Measurements from ENCODE around the gene ADGRG7.

ADGRG7 gene

DNA sequence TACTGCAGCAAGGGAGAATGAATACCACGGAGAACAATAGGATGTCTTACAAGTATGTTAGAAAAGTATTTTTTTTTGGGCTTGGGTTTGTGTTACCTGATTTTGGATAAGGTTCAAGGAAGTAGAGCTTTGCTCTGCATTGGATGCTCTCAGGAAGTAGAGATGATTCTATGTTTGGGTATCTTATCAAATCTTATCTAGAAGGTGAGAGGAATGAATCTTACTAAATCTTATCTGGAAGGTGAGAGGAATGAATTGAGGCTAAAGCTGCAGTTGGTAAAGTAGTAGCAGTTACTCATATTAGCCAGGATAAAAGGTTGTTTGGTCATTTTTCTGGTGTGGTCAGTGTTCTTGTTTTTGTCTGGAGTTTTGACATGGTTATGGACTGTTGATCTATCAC, 117.3 kb downstream of the ADGRG7 start:
- Histone ChIP-seq H3K9me3 (ENCODE audit: insufficient read depth, low read depth, low read length) (no peaks in the 10 kb centered on the region), H3K36me3 (ENCODE audit: insufficient read depth, low read depth, low read length) (peaks cover 83% of the 10 kb centered on the region), H3K4me1 (ENCODE audit: insufficient read depth, low read length) (peaks cover 6% of the 10 kb centered on the region; the same call in 1 of the 2 replicates), H3K27me3 (ENCODE audit: insufficient read depth, low read length) (no peaks in the 10 kb centered on the region), H3K27ac (ENCODE audit: low read length) (no peak overlapping the region), H3K4me3 (ENCODE audit: low read length) (no peak overlapping the region), H3K9ac (ENCODE audit: low read depth, low read length) (no peak overlapping the region)

DNA sequence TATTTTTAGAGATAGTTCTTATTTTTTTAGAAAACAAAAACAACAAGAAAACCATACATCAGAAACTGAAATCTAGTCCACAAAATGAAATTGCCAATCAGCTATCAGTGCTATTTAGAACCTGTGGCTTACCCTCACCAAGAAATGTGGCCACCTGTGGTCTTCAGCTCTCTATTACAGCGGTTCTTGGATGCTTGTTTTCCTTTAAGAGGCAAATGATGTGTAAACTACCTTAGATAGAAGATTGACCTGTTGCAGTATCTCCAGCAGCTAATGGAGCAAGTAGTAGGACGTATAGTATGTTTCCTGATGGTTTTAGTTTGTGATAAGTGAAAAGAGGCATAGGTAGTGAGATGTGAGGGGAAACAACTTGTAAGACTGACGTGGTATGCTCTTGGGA, 121.1 kb downstream of the ADGRG7 start:
- Histone ChIP-seq H3K4me3 (ENCODE audit: low read length) (no peak overlapping the region), H3K27ac (ENCODE audit: low read length) (no peak overlapping the region), H3K27me3 (ENCODE audit: insufficient read depth, low read length) (no peaks in the 10 kb centered on the region), H3K9ac (ENCODE audit: low read depth, low read length) (no peak overlapping the region), H3K36me3 (ENCODE audit: insufficient read depth, low read depth, low read length) (peaks cover 80% of the 10 kb centered on the region), H3K4me1 (ENCODE audit: insufficient read depth, low read length) (peaks cover 23% of the 10 kb centered on the region), H3K9me3 (ENCODE audit: insufficient read depth, low read depth, low read length) (no peaks in the 10 kb centered on the region)

DNA sequence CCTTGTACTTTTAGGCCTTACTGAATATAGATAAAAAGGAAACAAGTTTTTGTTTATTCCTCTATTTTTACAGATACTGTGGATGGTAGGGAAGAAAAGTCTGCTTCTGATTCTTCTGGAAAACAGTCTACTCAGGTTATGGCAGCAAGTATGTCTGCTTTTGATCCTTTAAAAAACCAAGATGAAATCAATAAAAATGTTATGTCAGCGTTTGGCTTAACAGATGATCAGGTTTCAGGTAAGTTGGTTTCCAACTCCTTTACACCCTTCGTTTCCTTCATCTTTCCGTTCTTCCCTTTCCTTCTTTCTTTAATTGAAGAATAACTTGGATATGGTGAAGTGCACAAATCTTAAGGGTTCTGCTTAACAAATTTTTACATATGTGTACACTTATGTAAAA, 123.0 kb downstream of the ADGRG7 start:
- H3K4me3 ChIP-seq (ENCODE audit: low read length) = no peak overlapping the region
- no peak overlapping the region for H3K27ac ChIP-seq (ENCODE audit: low read length)
- no peak overlapping the region for H3K9ac ChIP-seq (ENCODE audit: low read depth, low read length)
- H3K4me1 ChIP-seq (ENCODE audit: insufficient read depth, low read length) = peaks cover 33% of the 10 kb centered on the region
- peaks cover 78% of the 10 kb centered on the region for H3K36me3 ChIP-seq (ENCODE audit: insufficient read depth, low read depth, low read length)
- no peaks in the 10 kb centered on the region for H3K9me3 ChIP-seq (ENCODE audit: insufficient read depth, low read depth, low read length)
- no peaks in the 10 kb centered on the region for H3K27me3 ChIP-seq (ENCODE audit: insufficient read depth, low read length)

DNA sequence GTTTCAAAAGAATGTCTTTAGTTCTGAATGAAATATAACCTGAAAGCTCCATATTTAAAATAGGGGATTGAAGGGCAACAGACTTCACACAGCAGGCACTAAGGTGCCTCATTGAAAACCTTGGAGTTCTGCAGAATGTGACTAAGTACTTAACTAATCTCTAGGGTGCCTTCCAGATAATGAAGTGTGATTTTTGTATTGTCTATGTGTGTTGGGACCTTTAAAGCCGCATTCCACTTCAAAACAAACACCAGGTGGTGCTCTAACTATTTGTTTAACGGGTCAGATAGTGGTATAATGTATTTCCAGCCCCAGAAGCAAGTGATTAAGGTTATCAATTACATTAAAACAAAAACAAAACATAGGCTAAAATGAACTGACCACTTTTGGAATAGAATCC, 127.9 kb downstream of the ADGRG7 start:
- H3K4me1 ChIP-seq (ENCODE audit: insufficient read depth, low read length) = peaks cover 25% of the 10 kb centered on the region
- H3K9me3 ChIP-seq (ENCODE audit: insufficient read depth, low read depth, low read length) = no peaks in the 10 kb centered on the region
- no peak overlapping the region for H3K27ac ChIP-seq (ENCODE audit: low read length)

DNA sequence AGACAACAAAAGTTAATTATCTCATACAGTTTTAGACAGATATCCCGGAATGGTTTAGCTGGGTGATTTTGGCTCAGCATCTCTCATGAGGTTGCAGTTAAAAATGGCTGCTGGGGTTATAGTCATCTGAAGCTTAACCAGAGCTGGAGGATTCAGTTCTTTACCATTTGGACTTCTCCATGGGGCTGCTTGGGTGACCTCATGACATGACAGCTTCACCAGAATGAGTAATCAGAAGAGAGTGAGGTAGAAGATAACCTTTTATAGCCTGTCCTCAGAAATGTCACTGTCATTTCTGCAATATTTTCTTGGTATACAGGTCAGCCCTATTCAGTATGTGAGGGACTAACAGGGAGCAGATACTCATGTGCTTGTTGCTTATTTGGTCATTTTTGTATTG, 130.8 kb downstream of the ADGRG7 start:
- no peak overlapping the region for H3K9ac ChIP-seq (ENCODE audit: low read depth, low read length)
- H3K27ac ChIP-seq (ENCODE audit: low read length) = no peak overlapping the region
- H3K36me3 ChIP-seq (ENCODE audit: insufficient read depth, low read depth, low read length) = peaks cover 91% of the 10 kb centered on the region
- H3K4me1 ChIP-seq (ENCODE audit: insufficient read depth, low read length) = peaks cover 14% of the 10 kb centered on the region
- H3K4me3 ChIP-seq (ENCODE audit: low read length) = no peak overlapping the region
- no peaks in the 10 kb centered on the region for H3K27me3 ChIP-seq (ENCODE audit: insufficient read depth, low read length)
- H3K9me3 ChIP-seq (ENCODE audit: insufficient read depth, low read depth, low read length) = no peaks in the 10 kb centered on the region

More for the DNA sequence above, 127.9 kb downstream of the ADGRG7 start:
- H3K9ac ChIP-seq (ENCODE audit: low read depth, low read length) = no peak overlapping the region
- peaks cover 81% of the 10 kb centered on the region for H3K36me3 ChIP-seq (ENCODE audit: insufficient read depth, low read depth, low read length)
- no peak overlapping the region for H3K4me3 ChIP-seq (ENCODE audit: low read length)
- no peaks in the 10 kb centered on the region for H3K27me3 ChIP-seq (ENCODE audit: insufficient read depth, low read length)

DNA sequence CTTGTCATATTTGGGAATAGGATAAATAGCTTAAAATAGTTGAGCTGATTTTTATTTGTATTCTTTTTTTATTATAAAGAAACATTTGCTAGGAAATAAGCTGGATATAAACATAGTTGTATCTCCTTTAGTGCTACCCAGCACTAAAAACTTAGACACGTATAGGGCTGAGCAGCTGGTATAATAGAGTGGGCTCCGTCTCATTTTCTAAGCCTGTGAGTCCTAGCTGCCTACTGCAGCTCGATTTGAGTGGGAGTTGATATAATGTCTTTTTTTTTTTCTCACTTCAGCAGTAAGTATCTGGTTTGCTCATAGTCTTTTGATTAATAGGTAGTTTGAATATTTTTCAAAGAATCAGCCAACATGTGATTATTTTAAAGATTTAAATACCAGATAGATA, 134.1 kb downstream of the ADGRG7 start:
- H3K4me3 ChIP-seq (ENCODE audit: low read length) = no peak overlapping the region
- H3K27me3 ChIP-seq (ENCODE audit: insufficient read depth, low read length) = no peaks in the 10 kb centered on the region
- no peak overlapping the region for H3K27ac ChIP-seq (ENCODE audit: low read length)
- H3K4me1 ChIP-seq (ENCODE audit: insufficient read depth, low read length) = peaks cover 5% of the 10 kb centered on the region; the same call in 1 of the 2 replicates
- H3K36me3 ChIP-seq (ENCODE audit: insufficient read depth, low read depth, low read length) = peaks cover 94% of the 10 kb centered on the region
- H3K9me3 ChIP-seq (ENCODE audit: insufficient read depth, low read depth, low read length) = no peaks in the 10 kb centered on the region
- H3K9ac ChIP-seq (ENCODE audit: low read depth, low read length) = no peak overlapping the region

DNA sequence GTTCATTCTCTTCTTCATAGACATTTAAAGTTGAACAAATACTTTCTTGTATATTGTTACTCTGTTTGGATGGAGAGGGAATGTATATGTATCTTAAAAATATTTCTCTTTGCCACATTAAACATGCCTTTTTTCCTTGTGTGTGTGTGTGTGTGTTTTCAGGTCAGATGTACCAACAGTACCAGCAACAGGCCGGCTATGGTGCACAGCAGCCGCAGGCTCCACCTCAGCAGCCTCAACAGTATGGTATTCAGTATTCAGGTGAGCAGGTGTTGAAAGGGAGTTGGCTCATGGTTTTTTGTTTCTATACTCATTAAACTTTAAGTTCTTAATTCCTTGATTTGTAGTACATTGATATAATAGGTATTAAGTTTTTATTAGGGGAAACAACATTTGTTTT, 135.3 kb downstream of the ADGRG7 start:
- Histone ChIP-seq H3K9me3 (ENCODE audit: insufficient read depth, low read depth, low read length) (no peaks in the 10 kb centered on the region), H3K4me1 (ENCODE audit: insufficient read depth, low read length) (peaks cover 5% of the 10 kb centered on the region; the same call in 1 of the 2 replicates), H3K36me3 (ENCODE audit: insufficient read depth, low read depth, low read length) (peaks cover 94% of the 10 kb centered on the region), H3K4me3 (ENCODE audit: low read length) (no peak overlapping the region), H3K9ac (ENCODE audit: low read depth, low read length) (no peak overlapping the region), H3K27me3 (ENCODE audit: insufficient read depth, low read length) (no peaks in the 10 kb centered on the region), H3K27ac (ENCODE audit: low read length) (no peak overlapping the region)

Data from iPS-20b (cell line).